ENCODE measurements around the gene CBX4.

DNA sequence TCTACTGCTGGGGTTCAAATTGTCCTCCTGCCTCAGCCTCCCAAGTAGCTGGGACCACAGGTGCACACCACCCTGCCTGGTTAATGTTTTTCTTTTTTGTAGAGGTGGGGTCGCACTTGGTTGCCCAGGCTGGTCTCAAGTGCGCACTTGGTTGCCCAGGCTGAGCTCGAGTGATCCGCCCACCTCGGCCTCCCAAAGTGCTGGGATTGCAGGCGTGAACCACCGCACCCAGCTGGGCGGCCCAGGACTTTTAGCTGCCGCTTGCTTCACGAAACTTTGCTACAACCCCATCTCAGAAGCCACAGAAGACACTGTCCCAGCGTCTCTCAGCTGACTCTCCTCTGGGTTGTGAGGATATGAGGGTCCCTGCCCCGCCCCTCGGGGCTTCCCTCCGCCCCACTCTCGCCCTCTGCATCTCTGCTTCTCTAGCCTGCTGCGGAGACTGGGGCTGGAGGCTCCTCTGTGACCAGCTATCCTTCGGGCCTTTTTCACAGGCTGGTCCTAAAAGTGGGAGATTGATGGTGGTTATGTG lies 48.8 kb upstream of the CBX4 start:
- no peak for TF ChIP-seq CTCF (IDR thresholded peaks at IDR 0.05)
- TF ChIP-seq ZFX (IDR thresholded peaks at IDR 0.05; ENCODE audit: borderline replicate concordance) = no peak

Data from 22Rv1 (cell line).